GM08714 (cell line): ENCODE results near the gene RAP1GAP.
A peak's percentile ranks its signal among the peaks of the same experiment; 100 is the strongest.

Experiments used
- H3K4me3 ChIP-seq: fragments of 200-500 bp; sonication (Bioruptor generic); 2 replicates; pipeline ENCODE4 v1.5.1; 2014; ENCODE audit warnings: mild to moderate bottlenecking, low read length, inconsistent platforms
- ZNF274 ChIP-seq: IDR thresholded peaks from 2 replicates; pipeline ENCODE4 v1.6.1; 2012; ENCODE audit warnings: mild to moderate bottlenecking, low read depth, low read length

RAP1GAP gene

GRCh38 chr1:21659924-21660326, 9.2 kb downstream of the RAP1GAP start:
- no peak for TF ChIP-seq ZNF274
- H3K4me3 ChIP-seq = no peak overlapping the region

GRCh38 chr1:21659099-21659923, 9.8 kb downstream of the RAP1GAP start:
- no peak for TF ChIP-seq ZNF274
- H3K4me3 ChIP-seq = no peak overlapping the region

DNA sequence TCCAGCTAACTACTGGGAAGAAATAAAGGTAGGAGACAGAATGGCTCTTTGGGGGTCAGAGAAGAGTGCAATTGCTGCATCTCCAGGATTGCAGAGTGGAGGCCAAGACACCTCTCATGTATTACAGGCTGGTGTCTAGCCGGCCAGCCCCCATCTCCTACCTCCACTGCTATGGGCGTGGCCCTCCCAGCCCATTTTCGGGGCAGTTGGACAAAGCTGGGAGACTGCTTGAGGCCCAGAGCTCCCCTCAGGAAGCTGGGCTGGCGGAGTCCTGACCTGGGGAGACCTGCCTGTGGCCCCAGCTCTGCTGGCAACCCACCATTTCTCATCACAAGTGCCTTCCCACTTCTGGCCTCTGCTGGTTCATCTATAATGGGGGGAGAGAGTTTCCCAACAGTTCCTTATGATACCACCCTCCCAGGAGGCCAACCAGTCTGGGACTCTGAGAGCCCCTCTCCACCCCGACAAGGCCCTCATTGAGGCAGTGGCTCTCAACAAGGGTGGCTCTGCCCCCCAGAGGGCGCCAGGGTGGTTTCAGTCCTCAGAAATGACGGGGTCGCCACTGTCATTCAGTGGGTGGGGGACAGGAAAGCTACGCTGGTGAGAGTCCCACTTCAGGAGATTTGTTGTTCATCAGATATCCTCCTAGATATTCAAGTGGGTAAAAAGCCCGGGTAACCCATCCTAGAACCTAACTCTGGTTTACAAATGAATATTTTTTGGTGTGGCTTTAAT, 11.5 kb downstream of the RAP1GAP start:
- H3K4me3 ChIP-seq = no peak overlapping the region
- no peak for TF ChIP-seq ZNF274

DNA sequence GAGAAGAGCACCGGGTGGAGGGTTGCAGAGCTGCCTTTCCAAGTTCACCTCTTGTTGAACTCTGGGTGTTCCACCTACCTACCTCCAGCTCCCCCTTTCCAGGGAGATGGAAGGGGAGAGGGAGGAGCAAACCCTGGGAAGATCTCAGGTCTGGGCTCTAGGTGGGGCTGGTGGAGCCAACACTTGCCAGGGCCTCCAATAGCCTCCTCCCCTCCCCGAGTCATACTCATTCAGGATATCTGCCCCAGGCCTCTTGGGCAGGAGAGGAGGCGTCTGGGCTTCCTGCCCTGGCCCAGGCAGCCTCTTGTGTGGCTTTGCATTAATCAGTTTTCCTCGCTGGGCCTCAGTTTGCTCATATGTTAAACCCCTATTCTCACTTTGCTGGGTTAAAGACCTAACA, 13.4 kb downstream of the RAP1GAP start:
- TF ChIP-seq ZNF274 = no peak

GRCh38 chr1:21655259-21655658, 13.9 kb downstream of the RAP1GAP start:
- TF ChIP-seq ZNF274 = no peak
- H3K4me3 ChIP-seq = no peak overlapping the region

More for the DNA sequence above, 13.4 kb downstream of the RAP1GAP start:
- no peak overlapping the region for H3K4me3 ChIP-seq

DNA sequence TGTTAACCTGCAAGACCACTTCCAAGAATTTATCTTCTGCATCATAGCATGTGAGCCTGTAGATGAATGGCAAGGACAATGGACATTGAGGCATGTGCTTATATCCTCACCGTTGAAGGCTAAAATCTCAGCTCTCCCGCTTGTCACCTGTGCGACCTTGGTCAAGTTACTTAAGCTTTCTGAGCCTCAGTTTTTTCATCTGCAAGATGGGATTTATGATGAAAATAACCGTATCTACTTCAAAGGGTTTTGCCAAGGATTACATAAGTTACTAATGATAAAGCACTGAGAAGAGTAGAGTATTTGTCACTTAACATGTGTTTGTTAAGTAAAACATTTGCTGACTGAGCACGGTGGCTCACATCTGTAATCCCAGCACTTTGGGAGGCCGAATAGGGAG, 14.9 kb downstream of the RAP1GAP start:
- H3K4me3 ChIP-seq = no peak overlapping the region
- TF ChIP-seq ZNF274 = no peak

GRCh38 chr1:21653744-21654100, 15.4 kb downstream of the RAP1GAP start:
- TF ChIP-seq ZNF274 = no peak
- H3K4me3 ChIP-seq = no peak overlapping the region

GRCh38 chr1:21652937-21653743, 16.0 kb downstream of the RAP1GAP start:
- no peak for TF ChIP-seq ZNF274
- H3K4me3 ChIP-seq = no peak overlapping the region

GRCh38 chr1:21652101-21652936, 16.8 kb downstream of the RAP1GAP start:
- no peak for TF ChIP-seq ZNF274
- no peak overlapping the region for H3K4me3 ChIP-seq

- no peak for TF ChIP-seq ZNF274
- peak overlapping the region; percentile 49; the same call in 1 of the 2 replicates for H3K4me3 ChIP-seq
Measured at GRCh38 chr1:21651214-21652042, 17.7 kb downstream of the RAP1GAP start.

GRCh38 chr1:21650400-21650799, 18.8 kb downstream of the RAP1GAP start:
- no peak for TF ChIP-seq ZNF274
- no peak overlapping the region for H3K4me3 ChIP-seq

DNA sequence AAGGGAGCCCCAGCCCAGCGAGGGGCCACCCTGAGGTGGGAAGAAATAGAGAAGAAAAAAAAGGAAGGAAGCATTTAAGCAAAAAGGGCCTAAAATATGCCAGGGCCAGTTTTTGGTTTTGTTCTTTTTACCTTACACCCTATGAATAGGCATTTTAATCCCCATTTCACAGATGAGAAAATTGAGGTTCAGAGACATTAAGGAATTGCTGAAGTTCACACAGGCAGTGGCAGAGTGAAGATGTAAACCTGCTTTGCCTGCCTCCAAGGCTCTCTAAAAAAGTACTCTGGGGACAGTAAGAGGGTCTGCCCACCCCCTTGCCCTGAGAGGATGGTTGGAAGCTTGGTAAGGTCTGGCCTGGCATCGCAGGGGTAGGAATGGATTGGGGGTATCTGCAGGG, 19.8 kb downstream of the RAP1GAP start:
- H3K4me3 ChIP-seq = no peak overlapping the region
- no peak for TF ChIP-seq ZNF274

- no peak overlapping the region for H3K4me3 ChIP-seq
- no peak for TF ChIP-seq ZNF274
Measured at GRCh38 chr1:21648791-21649190, 20.4 kb downstream of the RAP1GAP start.

DNA sequence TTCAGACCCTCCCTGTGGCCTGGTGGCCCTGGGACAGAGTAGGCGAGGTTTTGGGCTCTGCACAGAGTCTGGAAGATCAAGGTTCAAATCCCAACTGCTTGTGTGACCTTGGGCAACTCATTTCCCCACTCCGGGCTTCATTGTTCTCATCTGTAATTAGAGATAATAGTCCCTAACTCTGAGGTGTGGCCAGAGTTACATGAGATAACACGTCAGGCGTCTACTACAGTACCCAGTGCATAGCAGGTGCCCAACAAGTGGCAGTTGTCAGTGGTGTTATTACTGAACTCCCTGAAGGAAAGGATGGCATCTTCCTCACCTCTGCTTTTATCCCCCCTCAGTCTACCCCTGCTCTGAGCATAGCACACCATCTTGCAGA, 20.8 kb downstream of the RAP1GAP start:
- TF ChIP-seq ZNF274 = no peak
- H3K4me3 ChIP-seq = no peak overlapping the region
